ENCODE data around the gene CSKMT.
"Not testable (repeated sequence)": the region's sequence is repeated elsewhere in the genome, so short reads cannot be mapped to it uniquely, and the experiment has no call there.

CSKMT gene, protein sequence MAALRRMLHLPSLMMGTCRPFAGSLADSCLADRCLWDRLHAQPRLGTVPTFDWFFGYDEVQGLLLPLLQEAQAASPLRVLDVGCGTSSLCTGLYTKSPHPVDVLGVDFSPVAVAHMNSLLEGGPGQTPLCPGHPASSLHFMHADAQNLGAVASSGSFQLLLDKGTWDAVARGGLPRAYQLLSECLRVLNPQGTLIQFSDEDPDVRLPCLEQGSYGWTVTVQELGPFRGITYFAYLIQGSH

DNA sequence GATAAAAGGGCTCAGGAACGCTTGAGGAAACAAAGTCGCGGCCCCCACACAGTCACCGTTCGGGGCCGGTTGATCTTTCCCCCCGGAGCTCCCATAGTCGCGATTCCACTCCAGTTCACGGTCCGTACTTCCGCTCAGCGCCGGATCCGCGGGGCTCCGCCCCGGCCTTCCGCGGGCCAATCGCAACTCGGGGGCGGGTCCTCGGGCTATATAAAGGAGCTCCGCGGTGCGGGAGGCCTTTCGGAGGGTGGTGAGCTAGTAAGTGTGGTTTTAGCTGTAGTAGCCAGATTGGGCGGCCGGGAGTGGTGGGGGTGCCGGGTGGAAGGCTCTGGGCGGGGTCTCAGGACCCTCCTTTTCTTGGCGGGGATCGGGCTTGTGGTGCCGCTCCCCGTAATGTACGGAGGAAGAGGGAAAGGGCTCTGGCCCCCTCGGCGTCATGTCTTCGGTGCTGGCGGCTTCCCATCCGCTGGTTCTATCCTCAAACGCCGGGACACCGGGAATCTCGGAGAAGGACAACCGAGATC, at the start of gene CSKMT, which contains the start of gene C11orf98:
CSKMT (plus strand) TSS at position 238 of the 524 bp plus-strand sequence. CDS start 568 bp downstream, outside the sequence.
C11orf98 (minus strand) TSS at position 136 of the 524 bp plus-strand sequence; CDS start at position 95, 41 bp downstream.
- DNase-seq (ENCODE audit: low read depth): peak; percentile 87

DNA sequence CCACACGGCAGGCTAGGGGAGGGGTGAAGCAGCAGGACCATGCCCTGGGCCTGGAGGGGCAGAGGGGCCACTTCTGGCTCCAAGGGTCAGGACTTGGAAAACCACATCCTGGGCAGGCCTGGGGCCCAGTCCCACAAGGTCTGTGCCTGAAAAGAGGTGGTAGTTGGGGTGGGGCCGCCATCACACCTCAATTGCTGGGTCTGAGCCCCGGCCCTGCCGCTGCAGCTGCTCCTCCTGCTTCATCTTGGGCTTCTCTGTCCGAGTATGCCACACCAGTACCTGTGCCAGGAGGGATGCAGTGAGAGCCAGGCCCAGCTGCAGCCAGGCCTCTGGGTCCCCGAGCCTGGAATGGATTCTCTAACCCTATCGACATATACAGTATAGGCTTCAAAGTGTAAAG, 49.6 kb upstream of the CSKMT start:
- DNase-seq (ENCODE audit: low read depth): no peak

DNA sequence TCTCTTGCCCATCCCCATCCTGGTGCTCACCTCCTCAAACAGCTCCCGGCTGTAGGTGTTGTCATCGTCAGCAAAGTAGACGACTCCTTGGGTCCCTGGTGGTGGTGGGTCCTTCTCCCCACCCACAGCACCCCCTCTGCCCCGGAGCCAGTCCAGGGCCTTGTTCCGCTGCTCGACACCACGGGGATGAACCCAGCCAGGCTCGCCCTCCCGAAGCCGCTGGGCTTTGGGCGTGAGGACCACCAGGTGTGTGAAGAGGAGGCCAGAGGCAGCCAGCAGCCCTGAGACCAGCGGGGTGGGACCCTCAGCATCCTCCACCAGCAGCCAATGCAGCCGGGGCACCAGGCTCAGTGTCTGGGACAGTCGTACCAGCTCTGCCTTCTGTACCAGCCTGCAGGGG, 48.2 kb upstream of the CSKMT start:
- DNase-seq (ENCODE audit: low read depth): not testable (repeated sequence)

DNA sequence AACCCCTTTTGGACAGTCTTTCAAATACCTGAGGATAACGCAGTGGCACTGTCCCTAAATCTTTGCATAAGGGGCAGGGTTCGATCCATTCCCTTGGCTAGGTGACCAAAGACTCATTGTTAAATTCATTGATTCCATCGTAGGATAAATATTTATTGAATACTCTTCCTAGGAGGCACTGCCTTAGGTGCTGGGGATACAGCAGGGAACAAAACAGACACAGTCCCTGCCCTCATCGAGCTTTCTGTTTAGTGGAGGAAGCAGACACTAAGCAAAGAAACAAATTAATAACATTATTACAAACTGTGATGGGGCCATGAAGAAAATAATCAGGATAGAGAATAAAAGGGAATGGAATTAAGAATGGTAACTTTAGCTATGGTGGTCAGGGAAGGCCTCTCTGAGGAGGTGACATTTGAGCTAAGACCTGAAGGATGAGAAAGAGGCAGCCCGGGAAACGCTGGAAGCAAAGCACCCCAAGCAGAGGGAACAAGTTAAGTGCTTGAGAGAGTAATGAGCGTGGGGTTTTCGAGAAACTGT, 44.0 kb upstream of the CSKMT start:
- DNase-seq (ENCODE audit: low read depth): no peak

DNA sequence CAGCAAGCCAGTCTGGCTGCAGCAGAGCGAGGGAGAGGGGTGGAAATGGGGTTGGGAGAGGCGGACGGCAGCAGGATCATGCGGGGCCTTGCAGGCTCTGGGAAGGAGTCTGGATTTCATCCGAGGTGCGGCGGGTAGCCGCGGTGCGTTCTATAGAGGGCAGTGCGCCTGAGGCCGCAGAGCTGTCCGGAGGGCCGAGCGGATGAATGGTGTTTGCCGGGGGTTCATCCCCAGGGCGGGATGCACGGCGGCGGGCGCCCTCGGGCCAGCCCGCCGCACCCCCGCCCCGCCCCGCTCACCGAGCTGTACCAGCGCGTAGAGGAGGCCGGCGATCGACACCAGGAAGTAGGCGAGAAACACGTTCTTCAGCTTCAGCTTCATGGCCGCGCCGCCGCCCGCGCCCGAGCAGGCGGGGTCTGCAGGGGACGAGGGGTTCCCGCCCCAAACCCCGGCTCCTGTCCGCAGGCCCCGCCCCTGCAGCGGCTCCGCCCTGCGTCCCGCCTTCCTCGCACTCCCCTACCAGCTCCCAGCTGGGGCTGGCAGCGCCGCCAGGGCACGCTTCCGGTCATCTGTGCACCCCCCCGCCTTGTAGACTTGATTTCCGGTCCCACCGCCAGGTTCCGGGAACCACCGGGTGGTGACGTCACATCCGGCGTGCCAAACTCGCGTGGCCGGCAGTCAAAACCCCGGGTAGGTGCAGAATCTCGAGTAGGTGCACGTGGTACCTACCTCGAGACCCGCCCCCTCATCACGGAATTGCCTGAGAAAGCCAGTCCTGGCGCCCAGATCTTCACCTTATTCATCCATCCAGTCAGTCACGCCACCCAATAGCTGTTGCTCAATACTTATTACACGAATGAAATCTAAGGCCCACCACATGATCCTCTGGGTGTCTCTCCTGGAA, 43.3 kb upstream of the CSKMT start, which contains the start of gene B3GAT3:
B3GAT3 (minus strand) TSS at position 420 of the 904 bp plus-strand sequence; CDS start at position 381, 39 bp downstream.
- DNase-seq (ENCODE audit: low read depth): peak; percentile 94

DNA sequence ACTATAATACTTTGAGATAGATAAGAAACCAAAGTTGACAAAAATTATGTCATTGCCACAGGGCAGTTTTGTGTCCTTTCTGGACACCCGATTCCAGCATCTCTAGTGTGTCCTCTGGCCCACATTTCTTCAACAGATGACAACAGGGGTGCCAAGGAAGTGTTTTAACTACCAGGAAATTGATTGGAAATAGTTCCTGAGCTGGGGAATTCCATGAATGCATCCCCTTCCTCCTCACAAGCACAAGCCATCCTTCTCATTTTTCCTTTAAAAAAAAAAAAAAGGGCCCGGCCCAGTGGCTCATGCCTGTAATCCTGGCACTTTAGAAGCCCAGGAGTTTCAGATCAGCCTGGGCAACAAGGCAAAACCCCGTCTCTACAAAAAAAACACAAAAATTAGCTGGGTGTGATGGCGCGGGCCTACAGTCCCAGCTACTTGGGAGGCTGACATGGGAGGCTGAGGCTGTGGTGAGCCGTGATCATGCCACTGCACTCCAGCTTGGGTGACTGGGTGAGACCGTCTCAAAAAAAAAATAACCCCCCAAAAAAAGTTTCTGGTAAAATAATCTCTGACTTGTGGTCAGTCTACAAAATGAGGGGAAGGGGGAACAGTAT, 42.5 kb upstream of the CSKMT start:
- DNase-seq (ENCODE audit: low read depth): no peak

DNA sequence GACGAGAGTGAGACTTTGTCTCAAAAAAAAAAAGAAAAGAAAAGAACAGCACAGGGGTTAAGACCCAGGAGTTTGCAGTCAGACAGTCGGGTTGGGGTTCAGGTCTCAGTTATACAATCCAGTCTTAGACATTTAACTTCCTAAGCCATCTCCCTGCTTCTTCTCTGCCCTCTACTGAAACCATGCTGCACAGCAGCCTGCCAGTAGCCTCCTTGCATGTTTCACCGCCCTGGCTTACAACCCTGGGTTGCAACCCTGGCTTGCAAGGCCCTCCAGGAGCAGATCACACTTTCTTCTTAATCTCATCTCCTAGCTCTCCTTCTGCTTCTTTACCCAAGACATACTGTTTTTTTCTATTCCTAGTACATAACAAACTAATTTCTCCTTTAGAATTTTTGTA, 37.4 kb upstream of the CSKMT start:
- DNase-seq (ENCODE audit: low read depth): no peak

DNA sequence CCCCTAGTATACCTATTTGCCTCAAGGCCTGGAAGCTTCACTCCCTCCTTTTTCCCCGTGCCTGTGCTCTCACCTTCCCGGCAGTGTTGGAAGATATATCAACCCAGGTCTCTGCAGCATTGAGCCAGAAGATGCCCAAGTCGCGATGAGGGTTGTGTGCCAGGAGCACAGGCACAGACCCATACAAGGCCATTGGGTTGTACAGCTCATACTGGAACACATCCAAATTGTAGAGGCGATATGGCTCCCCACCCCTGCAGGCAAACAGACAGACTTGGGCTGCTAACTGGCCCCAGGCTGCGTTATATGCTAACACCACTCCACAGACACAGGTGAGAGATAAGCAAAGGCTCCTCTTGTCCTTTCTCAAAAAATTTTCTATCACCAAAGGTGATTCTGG, 32.6 kb upstream of the CSKMT start:
- no peak for DNase-seq (ENCODE audit: low read depth)

DNA sequence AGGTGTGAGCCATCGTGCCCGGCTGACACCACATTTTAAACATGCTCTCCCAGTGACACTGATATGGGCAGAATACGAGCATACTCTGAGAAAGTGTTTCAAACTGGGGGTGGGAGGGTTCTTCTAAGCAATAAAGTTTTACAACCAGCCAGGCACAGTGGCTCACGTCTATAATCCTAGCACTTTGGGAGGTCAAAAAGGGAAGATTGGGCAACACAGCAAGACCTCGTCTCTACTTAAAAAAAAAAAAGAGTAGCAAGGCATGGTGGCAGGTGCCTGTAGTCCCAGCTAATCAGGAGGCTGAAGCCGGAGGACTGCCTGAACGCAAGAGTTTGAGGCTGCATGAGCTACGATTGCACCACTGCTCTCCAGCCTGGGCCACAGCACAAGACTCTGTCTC, 20.9 kb upstream of the CSKMT start:
- DNase-seq (ENCODE audit: low read depth): no peak

DNA sequence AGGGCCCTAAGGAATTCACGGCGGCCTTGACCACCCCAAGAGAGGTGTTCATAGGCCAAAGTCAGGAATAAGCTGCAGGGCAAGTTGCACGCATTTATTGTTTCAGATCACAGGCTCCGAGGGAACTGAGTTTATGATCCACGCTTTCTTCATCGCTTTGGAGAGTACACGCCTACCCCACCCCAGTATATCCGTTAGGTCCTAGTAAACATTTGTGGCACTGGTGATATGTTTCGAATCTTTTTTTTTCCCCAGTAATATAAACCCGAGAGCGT, 19.5 kb upstream of the CSKMT start:
- no peak for DNase-seq (ENCODE audit: low read depth)

DNA sequence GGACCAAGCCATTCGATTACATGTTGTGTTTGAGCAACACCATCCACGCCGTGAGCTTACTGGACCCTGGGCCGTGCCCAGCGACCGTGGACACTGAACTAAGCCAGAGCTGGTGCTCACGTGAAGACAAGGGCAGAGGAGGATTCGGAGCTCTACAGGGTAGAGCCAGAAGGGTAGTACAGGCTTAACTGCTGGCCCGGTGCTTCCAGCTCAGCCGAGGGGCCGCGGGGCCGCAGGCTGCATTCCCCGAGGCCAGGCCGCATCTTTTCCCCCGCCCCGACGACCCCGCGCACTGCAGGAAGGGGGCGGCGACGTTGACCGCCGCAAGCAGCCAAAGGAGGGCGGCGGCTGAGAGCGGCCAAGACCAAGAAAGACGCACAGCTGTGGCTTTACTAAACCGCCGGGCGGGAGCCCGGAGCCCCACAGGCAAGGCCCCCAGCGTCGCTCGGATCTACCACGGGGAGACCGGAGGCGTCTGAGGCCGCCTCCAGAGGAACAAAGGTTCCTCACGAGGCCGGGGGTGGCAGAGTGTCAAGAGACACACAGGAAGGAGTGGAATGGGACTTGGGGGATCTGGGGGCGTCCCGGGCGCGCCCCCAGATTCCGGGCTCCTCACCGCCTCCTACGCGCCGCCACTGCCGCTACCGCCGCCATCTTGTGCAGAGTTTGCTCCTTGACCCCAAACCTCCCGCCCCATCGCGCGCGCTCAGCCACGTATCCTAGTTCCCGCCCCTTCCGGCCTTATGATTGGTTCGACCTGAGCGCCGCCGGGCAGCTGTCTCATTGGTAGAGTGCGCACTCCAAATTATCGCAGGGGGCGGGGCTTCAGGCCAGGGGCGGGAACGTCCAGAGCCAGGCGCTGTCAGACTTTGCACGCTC, 18.9 kb upstream of the CSKMT start, which contains the start of gene GANAB:
GANAB (minus strand) TSS at position 668 of the 879 bp plus-strand sequence; CDS start at position 654, 14 bp downstream.
- peak; percentile 94 for DNase-seq (ENCODE audit: low read depth)

DNA sequence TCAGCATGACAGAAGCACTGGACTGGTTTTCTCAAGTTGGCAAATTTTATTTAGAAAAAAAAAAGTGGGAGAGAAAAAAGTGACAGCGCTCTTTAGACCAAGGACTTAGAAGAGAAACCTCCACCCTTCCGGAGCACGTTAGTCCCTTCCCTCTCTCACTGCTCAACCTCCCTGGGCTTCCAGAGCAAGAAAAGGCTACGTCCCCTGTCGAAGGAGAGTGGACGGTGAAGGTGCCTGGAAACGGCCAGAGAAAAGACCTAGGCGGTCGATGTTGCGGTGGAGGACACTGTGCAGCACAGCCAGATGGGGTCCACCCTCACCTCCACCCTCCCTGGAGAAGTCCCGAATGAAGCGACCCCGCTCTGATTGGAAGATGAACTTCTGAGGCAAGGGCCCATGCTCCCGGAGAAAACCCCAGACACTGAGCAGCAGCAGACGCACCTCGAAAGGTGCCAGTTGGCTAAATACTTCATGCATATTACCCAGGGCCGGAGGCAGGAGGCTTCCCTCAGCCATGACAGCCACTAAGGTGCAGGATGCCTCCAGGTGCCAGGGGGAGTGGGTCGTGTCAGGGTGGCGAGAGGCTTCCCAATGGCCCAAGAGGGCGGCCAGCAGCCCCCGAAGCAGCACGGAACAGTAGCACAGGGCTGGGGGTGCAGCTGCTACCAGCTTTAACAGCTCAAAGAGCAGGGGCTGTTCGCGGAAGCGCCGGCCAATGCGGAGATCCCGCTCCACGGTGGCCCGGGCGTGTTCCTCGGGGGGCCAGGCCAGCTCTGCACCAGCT, 18.1 kb upstream of the CSKMT start:
- DNase-seq (ENCODE audit: low read depth): no peak

DNA sequence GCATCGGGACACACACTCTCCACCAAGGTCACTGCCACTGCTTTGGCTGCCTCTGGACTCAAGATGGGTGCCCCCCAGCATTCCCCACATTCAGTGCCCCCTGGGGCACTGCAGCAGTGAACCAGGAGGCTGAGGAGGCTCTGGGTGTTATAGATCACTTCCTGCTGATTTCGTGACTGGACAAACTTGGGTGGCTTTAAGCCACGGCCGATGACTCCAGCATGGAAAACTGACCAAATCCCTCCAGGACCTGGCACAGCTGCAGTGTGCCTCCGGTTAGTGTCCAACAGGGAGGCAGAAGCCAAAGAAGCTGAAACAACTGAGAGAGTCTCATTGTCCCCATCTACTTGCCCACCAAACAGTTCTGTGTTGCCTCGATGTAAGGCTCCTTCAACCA, 17.5 kb upstream of the CSKMT start:
- DNase-seq (ENCODE audit: low read depth): no peak

DNA sequence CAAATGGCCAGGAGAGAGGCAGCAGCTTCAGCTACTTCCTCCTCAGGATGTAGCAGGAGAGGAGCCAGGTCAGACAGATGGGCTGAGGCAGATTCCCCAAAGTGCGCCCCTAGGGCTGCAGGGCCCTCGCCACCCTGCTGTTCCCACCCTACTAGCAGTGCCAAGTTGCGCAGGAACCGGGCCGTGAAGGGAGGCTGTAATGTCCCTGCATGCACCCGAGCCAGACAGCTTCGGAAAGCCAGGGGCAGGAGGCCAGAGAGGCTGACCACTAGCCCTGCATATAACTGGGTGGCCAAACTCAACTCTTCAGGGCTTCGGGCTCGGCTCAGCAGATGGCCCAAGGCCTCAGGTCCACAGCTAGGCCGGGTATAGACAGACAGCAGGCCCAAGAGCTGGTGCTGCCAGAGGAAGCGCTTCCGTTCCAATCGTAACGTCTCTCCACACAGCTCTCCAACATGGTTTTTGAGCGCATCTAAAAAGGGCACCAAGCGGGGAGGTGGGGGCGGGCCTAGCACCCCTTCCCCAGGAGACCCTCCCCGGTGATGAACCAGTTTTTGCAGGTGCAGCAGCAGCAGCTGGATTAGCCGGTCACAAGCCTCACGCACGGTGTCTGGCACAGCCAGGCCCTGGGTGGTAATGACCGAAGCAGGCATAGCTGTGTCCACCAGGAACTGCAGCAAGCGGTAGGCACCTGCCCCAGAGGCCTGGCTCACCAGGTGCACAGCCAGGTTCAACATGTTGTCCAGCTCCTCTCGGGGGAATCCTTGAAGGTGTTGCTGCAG, 16.7 kb upstream of the CSKMT start:
- DNase-seq (ENCODE audit: low read depth): no peak

DNA sequence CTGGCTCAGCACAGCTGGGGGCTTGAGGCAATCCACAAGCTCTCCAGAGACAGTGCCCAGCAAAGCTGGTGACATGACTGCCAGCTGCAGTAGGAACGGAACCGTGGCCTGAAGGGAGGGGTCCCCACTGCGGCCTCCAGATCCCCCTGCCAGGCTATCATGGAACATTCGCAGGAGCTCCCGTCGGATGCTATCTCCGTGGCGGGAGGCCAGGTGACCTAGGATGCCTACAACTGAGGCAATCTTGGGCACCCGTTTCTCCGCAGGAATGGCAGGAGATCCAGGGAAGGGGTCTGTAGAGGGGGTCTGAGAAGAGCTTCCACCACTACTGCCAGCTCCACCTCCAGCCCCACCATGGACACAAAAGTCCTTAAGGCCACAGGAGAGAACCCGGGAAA, 16.1 kb upstream of the CSKMT start:
- no peak for DNase-seq (ENCODE audit: low read depth)

DNA sequence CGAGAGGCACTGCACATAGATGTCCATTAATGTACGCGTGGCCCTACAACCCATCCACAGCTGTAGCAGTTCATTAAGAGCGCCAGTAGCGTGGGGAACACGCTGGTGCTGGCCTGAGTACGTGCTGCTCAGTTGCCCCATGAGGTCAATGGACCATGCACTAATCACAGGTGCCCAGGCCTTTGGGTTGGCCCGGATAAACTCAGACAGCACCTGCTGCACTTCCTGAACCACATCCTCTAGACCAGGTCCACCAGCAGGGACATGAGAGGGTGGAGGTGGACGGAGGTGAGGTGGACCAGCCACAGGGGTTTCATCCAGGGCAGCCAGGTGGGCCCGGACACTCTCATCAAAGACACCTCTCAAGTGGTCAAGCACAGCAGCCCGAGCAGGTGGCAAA, 15.6 kb upstream of the CSKMT start:
- no peak for DNase-seq (ENCODE audit: low read depth)

DNA sequence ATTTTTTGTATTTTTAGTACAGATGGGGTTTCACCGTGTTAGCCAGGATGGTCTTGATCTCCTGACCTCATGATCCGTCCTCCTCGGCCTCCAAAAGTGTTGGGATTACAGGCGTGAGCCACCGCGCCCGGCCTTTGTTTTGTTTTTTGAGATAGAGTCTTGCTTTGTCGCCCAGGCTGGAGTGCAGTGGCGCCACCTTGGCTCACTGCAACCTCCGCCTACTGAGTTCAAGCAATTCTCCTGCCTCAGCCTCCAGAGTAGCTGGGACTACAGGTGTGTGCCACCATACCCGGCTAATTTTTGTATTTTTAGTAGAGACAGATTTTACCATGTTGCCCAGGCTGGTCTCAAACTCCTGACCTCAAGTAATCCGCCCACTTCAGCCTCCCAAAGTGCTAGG, 14.8 kb upstream of the CSKMT start:
- DNase-seq (ENCODE audit: low read depth): not testable (repeated sequence)

DNA sequence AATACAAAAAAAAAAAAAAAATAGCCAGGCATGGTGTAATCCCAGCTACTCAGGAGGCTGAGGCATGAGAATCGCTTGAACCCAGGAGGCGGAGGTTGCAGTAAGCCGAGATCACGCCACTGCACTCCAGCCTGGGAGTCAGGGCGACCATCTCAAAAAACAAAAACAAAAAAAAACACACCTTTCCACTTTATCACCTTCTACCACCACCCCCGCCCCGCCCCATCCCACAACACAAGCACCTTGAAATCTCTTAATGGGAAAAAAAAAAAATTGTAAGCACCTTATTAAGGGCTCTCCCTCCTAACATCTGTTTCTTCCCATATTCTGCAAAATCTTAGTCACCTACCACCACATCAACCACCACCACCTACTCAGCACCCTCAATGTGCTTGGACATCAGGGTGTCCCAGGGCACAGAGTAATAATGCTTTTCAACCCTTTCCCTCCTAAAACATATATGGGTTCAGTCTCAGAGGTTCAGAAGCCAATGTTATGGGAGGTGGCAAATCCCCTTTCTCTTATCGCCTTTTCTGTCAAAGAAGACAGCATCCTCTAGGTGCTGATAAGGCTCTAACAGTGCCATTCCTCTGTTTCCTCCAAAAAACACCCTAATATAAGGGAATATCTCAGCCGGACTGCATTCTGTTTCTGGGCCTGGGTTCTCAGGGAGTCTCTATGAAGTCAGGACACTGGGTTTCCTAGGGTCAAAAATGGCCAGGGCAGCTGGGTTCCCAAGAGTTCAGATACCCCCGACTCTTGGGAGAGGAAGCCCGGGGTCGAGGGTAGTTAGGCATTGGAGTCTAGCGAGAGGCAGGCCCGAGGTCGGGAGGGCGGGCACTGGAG, 12.7 kb upstream of the CSKMT start:
- DNase-seq (ENCODE audit: low read depth): no peak

DNA sequence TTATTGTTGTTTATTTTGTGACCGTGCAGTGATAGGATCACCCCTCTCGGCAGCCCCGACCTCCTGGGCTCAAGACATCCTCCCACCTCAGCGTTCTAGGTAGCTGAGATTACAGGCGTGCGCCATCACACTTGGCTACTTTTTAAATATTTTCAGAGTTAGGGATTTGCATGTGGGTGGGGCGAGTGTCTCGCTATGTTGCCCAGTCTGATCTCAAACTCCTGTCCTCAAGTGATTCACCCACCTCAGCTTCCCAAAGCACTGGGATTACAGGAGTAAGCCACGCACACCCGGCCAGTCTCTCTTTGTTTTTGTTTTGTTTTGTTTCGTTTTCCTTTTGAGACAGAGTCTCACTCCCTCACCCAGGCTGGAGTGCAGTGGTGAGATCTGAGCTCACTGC, 10.8 kb upstream of the CSKMT start:
- DNase-seq (ENCODE audit: low read depth): no peak
